ENCODE measurements around the gene PDPK1. TPM values are rescaled to one million over a fixed set of nuclear protein-coding genes. Genes with fewer than 3 reads are reported as not detected.

The PDPK1 gene
- total RNA-seq, result 10 to 100 TPM; 28.6 to 41.7 (median 32.4) TPM

DNA sequence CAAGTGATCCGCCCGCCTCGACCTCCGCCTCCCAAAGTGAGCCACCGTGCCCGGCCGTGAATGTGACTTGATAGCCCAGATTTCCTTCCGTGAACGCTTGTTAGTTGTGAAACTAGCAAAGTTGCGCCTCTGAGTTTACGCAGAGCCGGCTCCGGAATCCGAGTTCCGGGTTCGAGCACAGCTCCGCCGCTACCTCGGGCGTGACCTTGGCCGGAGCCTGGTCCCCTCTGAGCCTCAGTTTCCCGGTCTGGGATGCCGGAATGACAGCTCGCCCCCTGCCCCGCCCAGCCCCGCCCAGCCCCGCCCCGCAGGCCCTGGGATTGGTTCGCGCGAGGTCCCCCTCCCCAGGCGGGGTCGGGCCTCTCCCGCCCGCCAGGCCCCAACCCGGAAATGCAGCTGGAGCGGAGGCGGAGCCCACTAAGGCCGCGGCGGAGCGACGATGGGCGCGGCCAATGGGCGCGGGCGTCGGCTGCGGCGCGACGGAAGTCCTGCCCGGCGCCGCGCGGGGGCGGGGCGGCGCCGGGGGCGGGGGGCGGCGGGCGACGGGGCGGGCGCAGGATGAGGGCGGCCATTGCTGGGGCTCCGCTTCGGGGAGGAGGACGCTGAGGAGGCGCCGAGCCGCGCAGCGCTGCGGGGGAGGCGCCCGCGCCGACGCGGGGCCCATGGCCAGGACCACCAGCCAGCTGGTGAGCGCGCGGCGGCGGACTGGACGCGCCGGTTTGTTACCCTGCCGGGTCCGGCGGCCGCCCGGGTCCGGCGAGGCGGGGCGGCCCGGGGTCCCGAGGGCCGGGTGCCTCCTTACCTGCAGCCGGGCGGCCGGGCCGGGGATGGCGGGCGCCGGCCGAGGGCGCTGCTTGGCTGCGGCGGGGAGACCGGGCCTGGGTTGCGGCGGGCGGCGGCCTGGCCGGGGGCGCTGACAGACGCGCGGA is at the start of gene PDPK1:
Gene PDPK1 (plus strand): TSS at position 571 of the 929 bp plus-strand sequence. CDS start 92 bp downstream, at position 663.
- TF ChIP-seq CTCF (IDR thresholded peaks at IDR 0.05) (no peak), EP300 (IDR thresholded peaks at IDR 0.05) (peak in 1 of 2 donors; percentile 66), POLR2A (IDR thresholded peaks at IDR 0.05) (peak; percentile 11 to 37)
- WGBS, 2 donors, result 0 to 3% methylated on average over 10 to 78 of the region's 126 CpGs
- H3K4me1 ChIP-seq, result peaks cover 0 to 50% (median 38%) of the 10 kb centered on the region in 4 donors

DNA sequence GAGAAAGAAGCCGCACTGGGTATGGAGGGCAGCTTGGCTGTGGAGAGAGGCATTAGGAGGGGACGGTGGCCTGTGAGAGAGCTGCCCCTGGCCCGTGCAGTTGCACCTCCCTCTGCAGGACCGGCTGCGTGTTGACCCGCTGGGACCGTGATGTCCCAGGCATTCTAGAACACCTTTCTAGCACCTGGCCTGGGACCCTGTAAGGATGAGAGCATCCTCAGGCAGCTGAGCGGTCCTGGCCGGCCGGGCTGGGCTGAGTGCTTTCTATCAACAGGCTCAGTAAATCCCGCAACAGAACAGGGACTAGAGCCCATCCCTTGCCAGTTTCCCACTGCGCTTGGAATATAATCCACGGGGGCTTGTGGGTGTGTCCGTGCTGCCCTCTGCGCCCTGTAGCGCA is 48.2 kb upstream of the PDPK1 start:
- Histone ChIP-seq H3K27me3 (no peaks in the 10 kb centered on the region), H3K4me3 (no peak overlapping the region), H3K36me3 (peaks cover 0 to 7% (median 0%) of the 10 kb centered on the region in 3 donors), H3K27ac (no peak overlapping the region), H3K4me1 (peaks cover 0 to 19% (median 4%) of the 10 kb centered on the region in 4 donors), H3K9me3 (no peaks in the 10 kb centered on the region)
- WGBS, 2 donors, result 87 to 88% methylated on average over 15 to 16 of the region's 16 CpGs
- DNase-seq (ENCODE audit: low spot score in 2 of 2), result no peak
- no peak for TF ChIP-seq EP300 (IDR thresholded peaks at IDR 0.05)
- no peak for TF ChIP-seq POLR2A (IDR thresholded peaks at IDR 0.05)
- no peak for TF ChIP-seq CTCF (IDR thresholded peaks at IDR 0.05)

More for the DNA sequence above, at the start of gene PDPK1:
- Histone ChIP-seq H3K27ac (peak within 1 kb of the TSS; percentile 59 to 89 (median 86)), H3K36me3 (no peaks in the 10 kb centered on the region), H3K27me3 (no peaks in the 10 kb centered on the region), H3K9me3 (no peaks in the 10 kb centered on the region), H3K4me3 (peak within 1 kb of the TSS; percentile 50 to 63 (median 62))
- DNase-seq (ENCODE audit: low spot score in 2 of 2), result peak; percentile 80 to 85

- Histone ChIP-seq H3K36me3 (peaks cover 0 to 7% (median 0%) of the 10 kb centered on the region in 3 donors), H3K4me1 (peaks cover 0 to 19% (median 4%) of the 10 kb centered on the region in 4 donors), H3K9me3 (no peaks in the 10 kb centered on the region), H3K4me3 (no peak overlapping the region), H3K27me3 (no peaks in the 10 kb centered on the region), H3K27ac (no peak overlapping the region)
- TF ChIP-seq CTCF (IDR thresholded peaks at IDR 0.05) (no peak), POLR2A (IDR thresholded peaks at IDR 0.05) (no peak), EP300 (IDR thresholded peaks at IDR 0.05) (no peak)
- WGBS, 2 donors, result 85 to 89% methylated on average over 21 to 23 of the region's 23 CpGs
- DNase-seq (ENCODE audit: low spot score in 2 of 2), result no peak
These were observed 47.4 kb upstream of the PDPK1 start for GRCh38 chr16:2490190-2491105.

DNA sequence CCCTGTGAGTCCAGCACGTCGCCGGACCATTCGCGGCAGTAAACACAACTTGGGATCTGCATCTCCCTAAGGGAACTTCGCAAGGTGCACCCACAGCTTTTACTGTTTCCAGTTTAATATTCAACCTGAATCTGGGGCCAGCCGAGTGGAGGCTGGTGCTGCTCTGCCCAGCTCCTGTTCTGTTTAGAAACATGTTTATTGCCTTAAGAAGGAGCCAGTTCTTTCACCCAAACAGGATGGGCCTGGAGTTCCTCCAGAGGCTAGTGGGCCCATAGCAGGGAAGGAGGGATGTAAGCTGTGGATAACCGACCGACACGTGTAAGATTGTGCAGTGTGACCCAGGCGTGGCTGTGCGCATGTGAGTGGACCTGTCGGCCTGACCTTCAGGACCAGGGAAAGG is 45.5 kb upstream of the PDPK1 start:
- Histone ChIP-seq H3K27me3 (no peaks in the 10 kb centered on the region), H3K4me1 (peaks cover 0 to 10% (median 3%) of the 10 kb centered on the region in 4 donors), H3K36me3 (peaks cover 0 to 21% (median 0%) of the 10 kb centered on the region in 3 donors), H3K4me3 (no peak overlapping the region), H3K27ac (no peak overlapping the region), H3K9me3 (no peaks in the 10 kb centered on the region)
- no peak for TF ChIP-seq CTCF (IDR thresholded peaks at IDR 0.05)
- no peak for TF ChIP-seq POLR2A (IDR thresholded peaks at IDR 0.05)
- TF ChIP-seq EP300 (IDR thresholded peaks at IDR 0.05), result no peak
- DNase-seq (ENCODE audit: low spot score in 2 of 2), result no peak
- WGBS, 2 donors, result 86% methylated on average over 12 to 13 of the region's 13 CpGs

All from tibial nerve (tissue), 4 donors.